GM23338 (cell line): ENCODE results near the gene PRKAB2. TPM values are rescaled to one million over a fixed set of nuclear protein-coding genes. Genes with fewer than 3 reads are reported as not detected.

Source experiments
- ATAC-seq: fragments of 200-7000 bp; cut with Tn5 transposase; 3 replicates; pipeline ENCODE4 v1.9.1; 2020
- DNase-seq: peaks from one replicate; pipeline ENCODE4 v3.0.0-alpha.2; 2015; ENCODE audit warnings: low spot score
- H2AFZ ChIP-seq: fragments of 200-600 bp; sonication (generic); 2 replicates; pipeline ENCODE4 v1.8.0; 2016; ENCODE audit warnings: antibody characterized with exemption, mild to moderate bottlenecking, moderate library complexity
- H3F3A ChIP-seq: fragments of 200-600 bp; sonication (generic); replicated peaks from 2 replicates; pipeline ENCODE4 v1.8.0; 2017; ENCODE audit warnings: antibody characterized with exemption, mixed run types, low read depth
- H3K27ac ChIP-seq: fragments of 200-600 bp; sonication (generic); 2 replicates; pipeline ENCODE4 v1.6.1; 2016; ENCODE audit warnings: low read depth
- H3K27me3 ChIP-seq: fragments of 200-600 bp; sonication (generic); 2 replicates; pipeline ENCODE4 v1.8.0; 2016; ENCODE audit warnings: mild to moderate bottlenecking, mixed run types, moderate library complexity; ENCODE audit not compliant: insufficient read depth
- H3K36me3 ChIP-seq: fragments of 200-600 bp; sonication (generic); 2 replicates; pipeline ENCODE4 v1.8.0; 2016; ENCODE audit warnings: mild to moderate bottlenecking; ENCODE audit not compliant: insufficient read depth
- H3K4me1 ChIP-seq: fragments of 200-600 bp; sonication (generic); 2 replicates; pipeline ENCODE4 v1.8.0; 2016; ENCODE audit warnings: mild to moderate bottlenecking, moderate library complexity; ENCODE audit not compliant: insufficient read depth
- H3K4me2 ChIP-seq: fragments of 200-600 bp; sonication (generic); 2 replicates; pipeline ENCODE4 v1.7.1; 2017; ENCODE audit warnings: mixed run types
- H3K4me3 ChIP-seq: fragments of 200-600 bp; sonication (generic); 2 replicates; pipeline ENCODE4 v1.6.1; 2016; ENCODE audit warnings: mixed run types
- H3K79me2 ChIP-seq: fragments of 200-600 bp; sonication (generic); replicated peaks from 2 replicates; pipeline ENCODE4 v1.8.0; 2017; ENCODE audit warnings: mild to moderate bottlenecking; ENCODE audit not compliant: insufficient read depth
- H3K9me2 ChIP-seq: fragments of 200-600 bp; sonication (generic); 2 replicates; pipeline ENCODE4 v1.8.0; 2017; ENCODE audit not compliant: insufficient read depth
- H4K20me1 ChIP-seq: fragments of 200-600 bp; sonication (generic); replicated peaks from 2 replicates; pipeline ENCODE4 v1.8.0; 2017; ENCODE audit warnings: mild to moderate bottlenecking; ENCODE audit not compliant: insufficient read depth
- H3K27ac Mint-ChIP-seq: 2 replicates; pipeline ENCODE4 v1.8.0; 2020; ENCODE audit warnings: inconsistent platforms, mild to moderate bottlenecking, moderate library complexity, mixed read lengths
- H3K27me3 Mint-ChIP-seq: 3 replicates; pipeline ENCODE4 v1.8.0; 2022; ENCODE audit warnings: low read depth, mild to moderate bottlenecking, moderate library complexity, mixed read lengths, inconsistent platforms; ENCODE audit not compliant: insufficient read depth, poor library complexity
- H3K36me3 Mint-ChIP-seq: 3 replicates; pipeline ENCODE4 v1.8.0; 2021; ENCODE audit warnings: low read depth, mild to moderate bottlenecking, inconsistent platforms, moderate library complexity, mixed read lengths
- H3K4me1 Mint-ChIP-seq: 3 replicates; pipeline ENCODE4 v1.8.0; 2020; ENCODE audit warnings: mild to moderate bottlenecking, inconsistent platforms, mixed read lengths
- H3K4me3 Mint-ChIP-seq: 3 replicates; pipeline ENCODE4 v1.8.0; 2021; ENCODE audit warnings: moderate library complexity, mild to moderate bottlenecking, inconsistent platforms, mixed read lengths
- H3K9me3 Mint-ChIP-seq: 3 replicates; pipeline ENCODE4 v1.8.0; 2020; ENCODE audit warnings: moderate library complexity, mild to moderate bottlenecking, inconsistent platforms, mixed read lengths
- CREB1 ChIP-seq: fragments of 250-450 bp; sonication (Bioruptor Pico); IDR thresholded peaks from 2 replicates; pipeline ENCODE4 v1.5.0; 2020; ENCODE audit warnings: low read depth, mild to moderate bottlenecking, moderate library complexity
- EZH2 ChIP-seq: fragments of 200-600 bp; sonication (generic); IDR thresholded peaks from one replicate; pipeline ENCODE4 v1.8.0; 2017; ENCODE audit warnings: antibody characterized with exemption, mild to moderate bottlenecking, low read depth; ENCODE audit not compliant: unreplicated experiment
- EZH2phosphoT487 ChIP-seq: fragments of 200-600 bp; sonication (generic); IDR thresholded peaks from one replicate; pipeline ENCODE4 v1.8.1; 2018; ENCODE audit warnings: antibody characterized with exemption; ENCODE audit not compliant: unreplicated experiment
- JUNB ChIP-seq: IDR thresholded peaks from one replicate; pipeline ENCODE4 v1.6.1; 2016; ENCODE audit warnings: antibody characterized with exemption; ENCODE audit not compliant: unreplicated experiment
- NANOG ChIP-seq: IDR thresholded peaks from 2 replicates; pipeline ENCODE4 v1.6.1; 2016; ENCODE audit warnings: antibody characterized with exemption, borderline replicate concordance
- REST ChIP-seq: IDR thresholded peaks from one replicate; pipeline ENCODE4 v1.6.1; 2018; ENCODE audit warnings: antibody characterized with exemption; ENCODE audit not compliant: unreplicated experiment
- ZNF114 ChIP-seq: fragments of 250-450 bp; sonication (Bioruptor Pico); IDR thresholded peaks from 2 replicates; pipeline ENCODE4 v1.5.0; 2020; ENCODE audit warnings: mild to moderate bottlenecking, moderate library complexity
- ZNF331 ChIP-seq: fragments of 250-450 bp; sonication (Bioruptor Pico); IDR thresholded peaks from 2 replicates; pipeline ENCODE4 v1.5.0; 2020; ENCODE audit warnings: low read depth, mild to moderate bottlenecking, moderate library complexity
- polyA plus RNA-seq: library from polyadenylated mRNA; unstranded; fragments of >200 nt; fragmentation: Nextera tagmentation; extraction: Ambion mirVana; gene quantifications from 2 replicates; pipeline ENCODE4 v1.2.1, GENCODE V29; 2016
- total RNA-seq: library from RNA; depleted of rRNA; stranded (reverse); fragments of >200 nt; shearing (Covaris generic); gene quantifications from 2 replicates; pipeline ENCODE4 v1.2.3, GENCODE V29; 2014
- TF ChIP-seq, protein P1 (sequence below): fragments of 250-450 bp; sonication (Bioruptor Pico); IDR thresholded peaks from 2 replicates; pipeline ENCODE4 v1.5.0; 2020; ENCODE audit warnings: mild to moderate bottlenecking, moderate library complexity
- TF ChIP-seq, protein P2 (sequence below), 2 experiments: fragments of 200-600 bp in 1 of 2; sonication (generic) in 1 of 2; conservative IDR thresholded peaks; 2 replicates each; pipeline versions ENCODE4 v1.5.1 to v1.6.1; 2016 to 2017; ENCODE audit warnings: antibody characterized with exemption in 2 of 2, low read depth in 2 of 2, mild to moderate bottlenecking in 2 of 2, moderate library complexity in 1 of 2

PRKAB2 gene
- total and polyA plus RNA-seq, 2 experiments from 2014 or later, result 15.9 to 32.2 TPM

GRCh38 chr1:147168626-147169058, 3.6 kb downstream of the PRKAB2 start:
- H3K36me3 ChIP-seq, result no peaks in the 10 kb centered on the region
- H3K4me1 ChIP-seq, result peaks cover 31% of the 10 kb centered on the region
- no peak overlapping the region for H2AFZ ChIP-seq
- ATAC-seq (no peak), DNase-seq (no peak)
- H3K4me1 Mint-ChIP-seq, result peaks cover 32% of the 10 kb centered on the region
- H3K27ac Mint-ChIP-seq, result peak overlapping the region; percentile 72; the same call in 1 of the 2 replicates
- peaks cover 77% of the 10 kb centered on the region for H3K79me2 ChIP-seq
- H3K9me3 Mint-ChIP-seq, result peaks cover 3% of the 10 kb centered on the region; the same call in 1 of the 3 replicates
- peak overlapping the region; percentile 95 for H3K4me2 ChIP-seq
- H3K9me2 ChIP-seq, result no peaks in the 10 kb centered on the region
- H3K27me3 ChIP-seq, result no peaks in the 10 kb centered on the region
- peaks cover 30% of the 10 kb centered on the region for H3K36me3 Mint-ChIP-seq
- H4K20me1 ChIP-seq, result no peaks in the 10 kb centered on the region; the same call in 1 of the 2 replicates
- peaks cover 14% of the 10 kb centered on the region for H3K27me3 Mint-ChIP-seq
- H3K4me3 ChIP-seq, result peak overlapping the region; percentile 89; the same call in 1 of the 2 replicates
- H3K4me3 Mint-ChIP-seq, result no peak overlapping the region
- H3F3A ChIP-seq, result 0 out of 2 replicates have a peak, but pooled peaks cover 4% of the 10 kb centered on the region
- H3K27ac ChIP-seq, result no peak overlapping the region
- no peak for TF ChIP-seq EZH2
- TF ChIP-seq, protein P1, sequence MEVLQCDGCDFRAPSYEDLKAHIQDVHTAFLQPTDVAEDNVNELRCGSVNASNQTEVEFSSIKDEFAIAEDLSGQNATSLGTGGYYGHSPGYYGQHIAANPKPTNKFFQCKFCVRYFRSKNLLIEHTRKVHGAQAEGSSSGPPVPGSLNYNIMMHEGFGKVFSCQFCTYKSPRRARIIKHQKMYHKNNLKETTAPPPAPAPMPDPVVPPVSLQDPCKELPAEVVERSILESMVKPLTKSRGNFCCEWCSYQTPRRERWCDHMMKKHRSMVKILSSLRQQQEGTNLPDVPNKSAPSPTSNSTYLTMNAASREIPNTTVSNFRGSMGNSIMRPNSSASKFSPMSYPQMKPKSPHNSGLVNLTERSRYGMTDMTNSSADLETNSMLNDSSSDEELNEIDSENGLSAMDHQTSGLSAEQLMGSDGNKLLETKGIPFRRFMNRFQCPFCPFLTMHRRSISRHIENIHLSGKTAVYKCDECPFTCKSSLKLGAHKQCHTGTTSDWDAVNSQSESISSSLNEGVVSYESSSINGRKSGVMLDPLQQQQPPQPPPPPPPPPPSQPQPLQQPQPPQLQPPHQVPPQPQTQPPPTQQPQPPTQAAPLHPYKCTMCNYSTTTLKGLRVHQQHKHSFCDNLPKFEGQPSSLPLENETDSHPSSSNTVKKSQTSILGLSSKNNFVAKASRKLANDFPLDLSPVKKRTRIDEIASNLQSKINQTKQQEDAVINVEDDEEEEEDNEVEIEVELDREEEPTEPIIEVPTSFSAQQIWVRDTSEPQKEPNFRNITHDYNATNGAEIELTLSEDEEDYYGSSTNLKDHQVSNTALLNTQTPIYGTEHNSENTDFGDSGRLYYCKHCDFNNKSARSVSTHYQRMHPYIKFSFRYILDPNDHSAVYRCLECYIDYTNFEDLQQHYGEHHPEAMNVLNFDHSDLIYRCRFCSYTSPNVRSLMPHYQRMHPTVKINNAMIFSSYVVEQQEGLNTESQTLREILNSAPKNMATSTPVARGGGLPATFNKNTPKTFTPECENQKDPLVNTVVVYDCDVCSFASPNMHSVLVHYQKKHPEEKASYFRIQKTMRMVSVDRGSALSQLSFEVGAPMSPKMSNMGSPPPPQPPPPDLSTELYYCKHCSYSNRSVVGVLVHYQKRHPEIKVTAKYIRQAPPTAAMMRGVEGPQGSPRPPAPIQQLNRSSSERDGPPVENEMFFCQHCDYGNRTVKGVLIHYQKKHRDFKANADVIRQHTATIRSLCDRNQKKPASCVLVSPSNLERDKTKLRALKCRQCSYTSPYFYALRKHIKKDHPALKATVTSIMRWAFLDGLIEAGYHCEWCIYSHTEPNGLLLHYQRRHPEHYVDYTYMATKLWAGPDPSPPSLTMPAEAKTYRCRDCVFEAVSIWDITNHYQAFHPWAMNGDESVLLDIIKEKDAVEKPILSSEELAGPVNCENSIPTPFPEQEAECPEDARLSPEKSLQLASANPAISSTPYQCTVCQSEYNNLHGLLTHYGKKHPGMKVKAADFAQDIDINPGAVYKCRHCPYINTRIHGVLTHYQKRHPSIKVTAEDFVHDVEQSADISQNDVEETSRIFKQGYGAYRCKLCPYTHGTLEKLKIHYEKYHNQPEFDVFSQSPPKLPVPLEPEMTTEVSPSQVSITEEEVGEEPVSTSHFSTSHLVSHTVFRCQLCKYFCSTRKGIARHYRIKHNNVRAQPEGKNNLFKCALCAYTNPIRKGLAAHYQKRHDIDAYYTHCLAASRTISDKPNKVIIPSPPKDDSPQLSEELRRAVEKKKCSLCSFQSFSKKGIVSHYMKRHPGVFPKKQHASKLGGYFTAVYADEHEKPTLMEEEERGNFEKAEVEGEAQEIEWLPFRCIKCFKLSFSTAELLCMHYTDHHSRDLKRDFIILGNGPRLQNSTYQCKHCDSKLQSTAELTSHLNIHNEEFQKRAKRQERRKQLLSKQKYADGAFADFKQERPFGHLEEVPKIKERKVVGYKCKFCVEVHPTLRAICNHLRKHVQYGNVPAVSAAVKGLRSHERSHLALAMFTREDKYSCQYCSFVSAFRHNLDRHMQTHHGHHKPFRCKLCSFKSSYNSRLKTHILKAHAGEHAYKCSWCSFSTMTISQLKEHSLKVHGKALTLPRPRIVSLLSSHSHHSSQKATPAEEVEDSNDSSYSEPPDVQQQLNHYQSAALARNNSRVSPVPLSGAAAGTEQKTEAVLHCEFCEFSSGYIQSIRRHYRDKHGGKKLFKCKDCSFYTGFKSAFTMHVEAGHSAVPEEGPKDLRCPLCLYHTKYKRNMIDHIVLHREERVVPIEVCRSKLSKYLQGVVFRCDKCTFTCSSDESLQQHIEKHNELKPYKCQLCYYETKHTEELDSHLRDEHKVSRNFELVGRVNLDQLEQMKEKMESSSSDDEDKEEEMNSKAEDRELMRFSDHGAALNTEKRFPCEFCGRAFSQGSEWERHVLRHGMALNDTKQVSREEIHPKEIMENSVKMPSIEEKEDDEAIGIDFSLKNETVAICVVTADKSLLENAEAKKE, result no peak

DNA sequence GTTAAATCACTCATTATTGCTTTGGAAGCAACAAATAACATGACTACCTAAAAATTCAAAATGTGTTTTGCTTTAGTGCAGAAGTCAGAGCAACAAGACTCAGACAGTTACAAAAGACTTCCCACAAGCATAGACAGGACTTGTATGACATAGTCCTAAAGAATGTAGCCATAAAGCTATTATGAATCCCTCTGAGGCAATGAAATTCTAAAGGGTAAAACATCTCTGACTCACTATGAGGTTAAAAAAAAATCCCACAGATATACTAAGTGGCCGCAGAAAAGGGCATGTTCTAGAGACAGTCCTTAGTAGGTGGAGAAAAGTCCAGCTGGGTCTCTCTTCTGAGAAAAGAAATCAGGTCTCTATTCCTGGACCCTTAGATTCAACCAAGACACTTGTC, 4.9 kb downstream of the PRKAB2 start:
- H3K27ac ChIP-seq, result no peak overlapping the region
- Mint-ChIP-seq H3K9me3 (no peaks in the 10 kb centered on the region), H3K4me1 (peaks cover 28% of the 10 kb centered on the region), H3K4me3 (no peak overlapping the region), H3K27ac (no peak overlapping the region), H3K36me3 (peaks cover 33% of the 10 kb centered on the region), H3K27me3 (peaks cover 6% of the 10 kb centered on the region)
- peaks cover under 1% of the 10 kb centered on the region; the same call in 1 of the 2 replicates for H3K36me3 ChIP-seq
- no peak overlapping the region for H3K4me3 ChIP-seq
- no peak overlapping the region for H3K4me2 ChIP-seq
- H2AFZ ChIP-seq, result no peak overlapping the region
- H3K27me3 ChIP-seq, result no peaks in the 10 kb centered on the region
- H3K4me1 ChIP-seq, result peaks cover 27% of the 10 kb centered on the region
- H4K20me1 ChIP-seq, result no peaks in the 10 kb centered on the region; the same call in 1 of the 2 replicates
- H3K79me2 ChIP-seq, result peaks cover 79% of the 10 kb centered on the region
- ATAC-seq (no peak), DNase-seq (no peak)
- 0 out of 2 replicates have a peak, but pooled peaks cover 4% of the 10 kb centered on the region for H3F3A ChIP-seq
- H3K9me2 ChIP-seq, result no peaks in the 10 kb centered on the region
- TF ChIP-seq, protein P2, sequence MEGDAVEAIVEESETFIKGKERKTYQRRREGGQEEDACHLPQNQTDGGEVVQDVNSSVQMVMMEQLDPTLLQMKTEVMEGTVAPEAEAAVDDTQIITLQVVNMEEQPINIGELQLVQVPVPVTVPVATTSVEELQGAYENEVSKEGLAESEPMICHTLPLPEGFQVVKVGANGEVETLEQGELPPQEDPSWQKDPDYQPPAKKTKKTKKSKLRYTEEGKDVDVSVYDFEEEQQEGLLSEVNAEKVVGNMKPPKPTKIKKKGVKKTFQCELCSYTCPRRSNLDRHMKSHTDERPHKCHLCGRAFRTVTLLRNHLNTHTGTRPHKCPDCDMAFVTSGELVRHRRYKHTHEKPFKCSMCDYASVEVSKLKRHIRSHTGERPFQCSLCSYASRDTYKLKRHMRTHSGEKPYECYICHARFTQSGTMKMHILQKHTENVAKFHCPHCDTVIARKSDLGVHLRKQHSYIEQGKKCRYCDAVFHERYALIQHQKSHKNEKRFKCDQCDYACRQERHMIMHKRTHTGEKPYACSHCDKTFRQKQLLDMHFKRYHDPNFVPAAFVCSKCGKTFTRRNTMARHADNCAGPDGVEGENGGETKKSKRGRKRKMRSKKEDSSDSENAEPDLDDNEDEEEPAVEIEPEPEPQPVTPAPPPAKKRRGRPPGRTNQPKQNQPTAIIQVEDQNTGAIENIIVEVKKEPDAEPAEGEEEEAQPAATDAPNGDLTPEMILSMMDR (conservative IDR thresholded peaks at IDR 0.05; ENCODE audit: low read depth in 2 of 2), result no peak
- TF ChIP-seq ZNF114 (CRISPR knock-in tag), result no peak
- TF ChIP-seq NANOG, result no peak
- TF ChIP-seq EZH2, result no peak
- no peak for TF ChIP-seq CREB1
- no peak for TF ChIP-seq JUNB
- TF ChIP-seq ZNF331, result no peak
- TF ChIP-seq EZH2phosphoT487, result no peak
- TF ChIP-seq REST, result no peak
